Cortex of kidney (tissue), 1 donor: ENCODE measurements around the gene SKP1.
"Not testable (repeated sequence)": the region's sequence is repeated elsewhere in the genome, so short reads cannot be mapped to it uniquely, and the experiment has no call there.

Experiments
- DNase-seq: peaks from one replicate; lab custom pipeline; 2025; lab: John Stamatoyannopoulos, UW

Gene SKP1

DNA sequence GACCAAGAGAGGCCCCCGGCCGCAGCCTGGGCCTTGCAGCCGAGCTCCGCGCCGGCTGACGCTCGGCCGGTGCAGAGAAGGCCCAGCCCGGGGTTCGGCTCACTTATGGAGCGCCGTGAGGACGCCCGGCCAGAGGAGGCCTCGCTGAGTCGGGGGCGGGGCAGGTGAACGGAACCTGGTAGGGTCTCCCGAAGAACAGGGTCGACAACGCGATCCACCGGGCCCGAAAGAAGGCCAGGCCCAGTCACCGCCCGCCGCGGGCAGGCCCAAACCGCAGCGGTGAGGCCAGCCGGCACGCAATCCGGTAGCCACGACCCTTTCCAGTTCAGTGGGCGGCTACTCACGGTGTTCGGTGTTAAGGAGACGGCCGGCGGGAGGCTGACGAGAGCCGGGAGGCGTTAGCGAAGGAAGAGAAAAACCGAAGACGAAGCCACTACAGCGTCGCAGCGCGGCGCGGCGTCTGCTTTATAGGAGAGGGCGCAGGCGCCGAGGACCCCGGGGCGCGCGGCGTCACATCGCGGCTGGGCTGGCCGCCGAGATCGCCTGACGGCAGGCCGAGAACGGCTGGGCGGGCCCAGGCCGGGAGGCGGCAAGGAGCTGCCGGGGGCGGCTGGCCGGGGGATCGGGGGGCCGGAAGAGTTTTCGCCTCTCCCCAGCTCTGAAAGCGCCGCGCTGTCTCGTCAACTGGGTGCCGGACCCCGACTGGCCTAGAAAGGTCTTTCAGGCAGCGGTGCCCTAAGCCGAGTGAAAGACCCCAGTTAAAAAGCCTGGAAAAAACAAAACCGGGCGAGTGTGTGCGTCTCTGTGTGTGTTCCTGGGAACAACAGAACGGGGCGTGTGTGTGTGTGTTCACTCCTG, at the start of gene SKP1:
Gene SKP1, minus strand, starts transcription at position 440 of the 858 bp plus-strand sequence. CDS start 2,928 bp downstream, outside the sequence.
- DNase-seq: peak; percentile 39

DNA sequence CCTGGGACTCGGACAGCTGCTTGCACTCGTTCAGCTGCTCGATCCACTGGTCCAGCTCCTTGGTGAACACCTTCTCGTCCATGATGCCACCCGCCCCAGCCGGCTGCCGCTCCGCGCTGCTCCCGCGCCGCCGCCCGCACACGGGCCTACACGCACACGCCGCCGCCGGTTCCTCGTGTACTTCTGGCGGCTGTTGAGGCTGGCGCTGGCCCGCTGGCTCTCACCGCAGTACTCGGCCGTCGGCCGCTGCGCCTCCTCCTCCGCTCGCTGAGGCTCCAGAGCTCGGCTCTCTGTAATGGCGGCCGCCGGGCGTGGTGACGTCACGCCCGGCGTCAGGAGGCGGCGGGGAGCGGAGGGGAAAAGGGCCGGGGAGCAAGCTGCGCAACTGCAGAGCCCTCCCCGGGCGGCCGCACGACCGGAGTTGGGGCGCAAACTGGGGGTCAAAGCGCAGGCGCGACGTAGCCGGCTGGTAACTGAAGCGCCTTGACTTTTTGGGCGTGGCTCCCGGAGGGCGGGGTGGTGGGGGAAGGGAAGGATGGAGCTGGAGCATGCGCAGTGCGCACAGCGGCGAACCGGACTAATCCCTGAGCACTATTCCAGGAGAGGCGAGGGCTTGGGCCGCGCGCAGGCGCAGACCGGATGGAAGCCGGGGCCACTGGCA, 49.2 kb upstream of the SKP1 start, which contains the start of gene PPP2CA:
Gene PPP2CA, minus strand, starts transcription at position 294 of the 661 bp plus-strand sequence. Its CDS starts 212 bp downstream, at position 82.
- peak; percentile 88 for DNase-seq

DNA sequence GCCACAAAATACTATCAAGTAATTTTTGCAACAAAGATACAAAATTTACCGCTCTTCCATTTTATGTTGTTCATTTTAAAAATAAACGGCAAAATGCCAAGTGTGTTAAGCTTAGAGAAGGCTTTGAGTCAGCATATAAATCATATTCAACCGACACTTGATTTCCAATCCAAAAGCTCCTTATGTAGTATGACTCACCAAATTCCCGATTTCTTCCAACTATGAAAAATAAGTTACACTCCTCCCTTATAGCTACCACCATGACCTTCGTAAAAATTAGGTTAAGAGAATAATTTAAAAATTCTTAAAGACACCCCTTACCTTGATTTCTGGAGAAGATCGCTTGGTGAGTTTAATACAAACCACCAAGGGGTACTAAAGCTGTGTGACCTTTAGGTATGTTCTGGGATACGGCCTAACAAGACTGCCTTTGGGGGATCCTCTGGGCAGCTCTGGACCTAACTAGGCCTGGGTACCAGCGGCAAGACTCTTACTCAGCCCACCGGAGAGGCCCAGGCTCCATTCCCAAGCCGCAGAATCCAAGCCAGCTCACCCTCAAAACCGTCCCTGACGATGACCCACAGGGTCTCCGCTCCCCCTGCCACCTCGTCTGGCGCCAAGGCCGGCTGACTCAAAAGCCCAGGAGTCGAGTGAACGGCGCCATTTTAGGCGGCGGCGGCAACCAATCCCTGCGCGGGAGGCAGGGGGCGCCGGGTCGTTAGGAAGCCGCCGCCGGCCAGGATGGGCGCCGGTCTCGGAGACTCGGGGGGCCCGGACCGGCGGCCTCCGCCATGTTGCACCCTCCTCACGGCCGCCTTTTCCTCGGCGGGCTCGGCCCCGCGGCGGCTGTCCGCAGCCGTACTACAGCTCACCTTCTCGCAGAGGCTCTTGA, 48.4 kb upstream of the SKP1 start:
- DNase-seq: no peak

DNA sequence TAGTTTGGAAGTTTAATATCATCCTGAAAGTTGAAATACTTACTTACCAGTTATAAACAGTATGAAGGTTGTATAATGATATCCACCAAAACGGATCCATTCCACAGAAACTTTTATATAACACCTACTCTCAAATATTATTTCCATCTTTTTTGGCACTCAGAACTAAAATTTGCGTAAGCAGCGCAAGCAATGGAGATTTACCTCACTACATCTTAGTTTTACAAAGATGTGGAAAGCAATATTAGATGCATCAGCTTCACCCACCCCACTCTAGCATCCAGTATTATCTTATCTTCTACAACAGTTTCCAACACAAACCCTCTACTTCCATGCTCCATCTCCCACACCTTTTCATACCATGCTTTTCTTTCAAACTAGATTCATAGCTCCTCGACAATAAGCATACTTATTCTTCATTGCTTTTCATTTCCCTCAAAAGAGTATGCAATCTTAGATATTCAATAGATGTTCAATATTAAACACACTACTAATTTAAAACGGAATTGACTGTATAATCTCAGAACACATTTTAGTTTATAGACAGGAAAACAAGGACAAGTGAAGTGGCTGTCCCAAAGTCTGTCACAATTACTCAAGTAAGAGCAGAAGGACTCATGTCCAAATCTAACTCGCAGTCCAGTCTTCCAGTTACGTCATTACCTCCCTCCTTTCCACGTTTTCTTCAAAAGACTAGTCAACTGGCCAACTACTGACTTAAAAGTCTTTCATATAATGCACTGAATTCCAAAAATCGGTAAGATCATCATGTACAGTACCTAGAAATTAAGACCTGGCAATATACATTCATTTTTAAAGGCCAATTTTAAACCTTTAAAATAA, 46.9 kb upstream of the SKP1 start:
- no peak for DNase-seq

DNA sequence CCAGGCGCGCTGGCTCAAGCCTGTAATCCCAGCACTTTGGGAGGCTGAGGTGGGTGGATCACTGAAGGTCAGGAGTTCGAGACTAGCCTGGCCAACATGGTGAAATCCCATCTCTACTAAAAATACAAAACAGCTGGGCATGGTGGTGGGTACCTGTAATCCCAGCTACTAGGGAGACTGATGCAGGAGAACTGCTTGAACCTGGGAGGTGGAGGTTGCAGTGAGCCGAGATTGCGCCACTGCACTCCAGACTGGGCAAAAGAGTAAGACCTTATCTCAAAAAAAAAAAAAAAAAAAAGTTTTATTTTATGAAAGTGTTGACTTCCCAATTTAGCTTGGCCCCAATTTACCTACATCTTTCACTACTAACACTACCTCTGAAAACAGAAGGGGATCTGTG, 44.9 kb upstream of the SKP1 start:
- DNase-seq: not testable (repeated sequence)

DNA sequence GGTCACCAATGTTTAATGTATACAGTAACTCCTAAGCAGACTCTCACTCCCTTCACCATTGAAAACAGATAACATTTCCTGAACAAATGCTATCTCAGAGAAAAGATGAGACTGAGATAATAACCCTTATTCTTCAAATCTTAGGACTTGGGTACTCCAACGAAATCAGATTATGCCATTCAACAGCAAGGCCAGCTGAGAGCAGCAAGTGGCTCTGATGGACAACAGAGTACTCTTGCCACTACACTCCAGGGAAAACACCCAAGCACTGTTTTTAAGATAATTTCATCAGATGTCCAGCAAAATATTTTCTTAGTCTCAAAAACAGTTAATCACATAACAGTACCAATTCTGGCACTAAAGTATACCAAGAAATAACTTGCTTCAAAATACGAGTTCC, 39.0 kb upstream of the SKP1 start:
- DNase-seq: no peak

DNA sequence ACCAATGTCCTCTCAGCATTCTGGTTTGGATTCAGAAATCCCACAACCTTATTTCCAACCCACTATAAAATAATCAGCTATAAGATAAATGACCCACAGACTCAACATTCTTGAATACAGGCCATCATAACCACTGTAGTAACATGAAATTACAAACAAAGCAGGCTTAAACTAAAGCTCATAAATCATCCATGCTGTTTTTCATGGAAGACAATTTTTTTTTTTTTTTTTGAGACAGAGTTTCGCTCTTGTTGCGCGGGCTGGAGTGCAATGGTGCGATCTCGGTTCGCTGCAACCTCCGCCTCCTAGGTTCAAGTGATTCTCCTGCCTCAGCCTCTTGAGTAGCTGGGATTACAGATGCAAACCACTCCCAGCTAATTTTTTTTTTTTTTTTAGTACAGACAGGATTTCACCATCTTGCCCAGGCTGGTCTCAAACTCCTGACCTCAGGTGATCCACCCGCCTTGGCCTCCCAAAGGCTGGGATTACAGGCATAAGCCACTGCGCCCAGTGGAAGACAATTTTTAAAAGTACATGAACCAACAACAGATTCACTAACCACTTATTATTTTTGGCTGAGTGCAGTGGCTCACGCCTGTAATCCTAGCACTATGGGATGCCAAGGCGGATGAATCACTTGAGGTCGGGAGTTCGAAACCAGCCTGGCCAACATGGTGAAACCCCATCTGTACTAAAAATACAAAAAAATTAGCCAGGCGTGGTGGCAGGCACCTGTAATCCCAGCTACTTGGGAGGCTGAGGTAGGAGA, 34.7 kb upstream of the SKP1 start:
- DNase-seq: not testable (repeated sequence)

DNA sequence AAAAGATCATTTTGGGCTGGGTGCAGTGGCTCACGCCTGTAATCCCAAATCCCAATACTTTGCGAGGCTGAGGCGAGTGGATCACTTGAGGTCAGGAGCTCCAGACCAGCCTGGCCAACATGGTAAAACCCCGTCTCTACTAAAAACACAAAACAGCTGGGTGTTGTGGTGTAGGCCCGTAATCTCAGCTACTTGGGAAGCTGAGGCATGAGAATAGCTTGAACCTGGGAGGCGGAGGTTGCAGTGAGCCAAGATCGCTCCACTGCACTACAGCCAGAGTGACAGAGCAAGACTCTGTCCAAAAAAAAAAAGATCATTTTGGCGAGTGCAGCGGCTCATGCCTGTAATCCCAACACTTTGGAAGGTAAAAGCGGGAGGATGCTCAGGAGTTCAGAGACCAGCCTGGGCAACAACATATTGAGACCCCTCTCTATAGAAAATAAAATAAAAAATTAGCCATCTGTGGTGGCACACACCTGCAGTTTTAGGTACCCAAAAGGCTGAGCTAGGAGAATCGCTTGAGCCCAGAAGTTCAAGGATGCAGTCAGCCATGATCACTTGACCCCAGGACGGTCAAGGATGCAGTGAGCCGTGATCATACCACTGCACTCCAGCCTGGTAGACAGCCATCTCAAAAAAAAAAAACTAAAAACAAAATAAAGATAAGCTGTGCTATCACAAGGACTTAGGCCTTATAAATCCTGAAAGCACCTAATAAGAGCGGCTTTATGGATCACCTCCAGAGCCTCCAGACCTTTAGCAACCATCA, 32.9 kb upstream of the SKP1 start:
- no peak for DNase-seq

DNA sequence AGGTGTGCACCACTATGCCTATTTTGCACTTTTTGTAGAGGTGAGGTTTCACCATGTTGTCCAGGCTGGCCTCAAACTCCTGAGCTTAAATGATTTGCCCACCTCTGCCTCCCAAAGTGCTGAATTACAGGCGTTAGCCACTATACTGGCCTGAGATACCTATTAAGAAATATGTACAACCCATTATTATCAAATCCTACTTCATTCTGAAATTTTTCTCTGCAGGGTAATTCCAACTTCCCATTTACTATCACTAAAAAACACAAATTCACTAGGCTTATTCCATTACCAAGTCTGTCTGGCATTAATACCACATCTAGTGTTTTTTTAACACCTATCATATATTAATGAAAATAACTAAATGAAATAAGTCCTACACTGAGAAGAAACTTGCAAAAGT, 30.9 kb upstream of the SKP1 start:
- DNase-seq: no peak

DNA sequence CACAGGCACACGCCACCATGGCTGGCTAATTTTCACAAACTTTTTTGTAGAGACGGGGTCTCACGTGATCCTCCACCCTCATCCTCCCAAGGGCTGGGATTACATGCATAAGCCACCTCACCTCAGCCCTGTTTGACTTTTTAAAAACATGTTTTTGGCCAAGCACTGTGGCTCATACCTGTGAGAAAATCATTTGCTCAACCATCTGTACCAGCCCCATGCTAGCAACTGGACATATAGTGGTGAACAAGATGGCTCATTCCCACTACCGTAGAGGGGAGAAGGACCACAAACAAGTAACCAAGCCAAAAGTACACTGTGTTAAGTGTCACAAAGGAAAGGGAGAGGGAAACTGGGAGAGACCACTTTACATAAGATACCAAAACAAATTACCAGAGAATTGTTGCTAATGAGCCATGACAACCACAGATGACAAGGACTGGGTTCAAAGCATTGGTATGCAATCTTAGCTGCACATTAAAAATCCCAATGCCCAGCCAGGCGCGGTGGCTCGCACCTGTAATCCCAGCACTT, 29.9 kb upstream of the SKP1 start:
- no peak for DNase-seq

DNA sequence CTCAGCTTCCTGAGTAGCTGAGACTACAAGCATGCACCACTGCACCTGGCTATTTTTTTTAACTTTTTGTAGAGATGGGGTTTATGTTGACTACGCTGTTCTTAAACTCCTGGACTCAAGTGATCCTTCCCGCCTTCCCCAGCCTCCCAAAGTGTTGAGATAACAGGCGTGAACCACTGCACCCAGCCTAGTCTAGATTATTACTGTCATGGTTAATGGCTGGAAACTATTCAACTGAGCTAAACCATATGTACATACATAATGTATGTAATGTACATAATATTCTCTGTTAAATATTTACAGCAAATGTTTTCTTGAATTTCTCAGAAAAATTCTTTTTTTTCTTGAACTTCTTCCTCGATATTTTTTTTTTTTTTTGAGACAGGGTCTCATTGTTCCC, 27.8 kb upstream of the SKP1 start:
- no peak for DNase-seq

DNA sequence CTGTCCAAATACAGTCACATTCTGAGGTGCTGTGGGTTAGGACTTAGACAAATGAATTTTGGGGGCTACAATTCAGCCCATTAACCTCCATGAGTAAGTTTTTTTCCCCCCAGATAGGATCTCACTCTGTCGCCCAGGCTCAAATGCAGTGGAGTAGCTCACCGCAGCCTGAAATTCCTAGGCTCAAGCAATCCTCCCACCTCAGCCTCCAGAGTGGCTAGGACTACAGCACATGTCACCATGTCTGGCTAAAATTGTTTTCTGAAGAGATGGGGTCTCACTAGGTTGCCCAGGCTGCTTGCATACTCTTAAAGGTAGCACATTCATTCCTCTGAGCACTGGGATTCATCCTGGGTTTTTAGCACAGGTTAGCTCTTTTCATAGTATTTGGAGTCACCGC, 26.9 kb upstream of the SKP1 start:
- DNase-seq: no peak

DNA sequence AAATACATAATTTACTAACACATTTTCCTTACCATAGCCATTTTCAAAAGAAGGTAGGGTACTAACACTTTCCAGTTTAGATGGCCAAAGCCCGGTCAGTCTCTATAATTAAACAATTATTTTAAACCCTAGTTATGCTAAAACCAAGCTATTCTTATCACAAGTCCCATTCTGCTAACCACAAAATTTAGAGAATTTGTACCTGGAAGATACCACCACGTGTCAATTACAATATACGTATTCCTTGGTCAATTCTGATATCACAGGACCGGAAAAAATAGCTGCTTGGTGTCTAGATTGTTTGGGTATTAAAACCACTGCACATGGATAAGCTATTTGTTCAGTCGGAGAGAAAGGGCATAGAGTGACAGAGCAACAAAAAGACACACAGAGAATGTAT, 18.9 kb upstream of the SKP1 start:
- DNase-seq: no peak

DNA sequence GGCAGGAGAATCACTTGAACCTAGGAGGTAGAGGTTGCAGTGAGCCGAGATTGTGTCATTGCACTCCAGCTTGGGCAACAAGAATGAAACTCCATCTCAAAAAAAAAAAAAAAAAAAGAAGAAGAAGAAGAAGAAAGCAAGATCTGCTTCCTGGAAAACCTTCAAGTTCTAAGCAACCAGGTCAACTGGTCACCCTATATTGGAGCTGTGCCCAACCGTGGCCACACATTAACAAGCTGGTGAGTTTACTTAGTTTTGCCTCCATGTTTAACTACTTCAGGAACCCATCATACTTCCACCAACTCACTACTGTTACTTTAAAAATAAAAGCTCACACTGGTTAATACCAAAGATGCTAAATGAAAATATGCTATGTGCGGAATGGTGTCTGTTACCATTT, 12.3 kb upstream of the SKP1 start:
- DNase-seq: no peak

DNA sequence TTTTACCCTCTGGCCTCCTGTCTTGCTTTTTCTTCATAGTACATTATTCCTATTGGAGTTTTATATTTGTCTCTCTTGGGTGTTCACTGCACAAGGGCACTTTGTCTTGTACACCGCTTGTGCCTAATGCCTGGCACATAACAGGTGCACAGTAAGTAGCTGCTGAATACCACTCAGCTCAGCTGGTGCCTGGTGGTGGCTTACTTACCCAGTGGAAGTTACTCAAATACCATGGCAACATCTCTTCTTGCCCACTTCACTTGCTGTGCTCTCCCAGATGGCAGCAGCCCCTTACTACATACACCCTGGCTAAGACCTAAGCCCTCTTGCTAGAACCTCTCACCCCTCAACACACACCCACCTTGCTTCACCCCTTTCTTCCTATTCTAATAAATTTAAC, 11.3 kb upstream of the SKP1 start:
- no peak for DNase-seq

DNA sequence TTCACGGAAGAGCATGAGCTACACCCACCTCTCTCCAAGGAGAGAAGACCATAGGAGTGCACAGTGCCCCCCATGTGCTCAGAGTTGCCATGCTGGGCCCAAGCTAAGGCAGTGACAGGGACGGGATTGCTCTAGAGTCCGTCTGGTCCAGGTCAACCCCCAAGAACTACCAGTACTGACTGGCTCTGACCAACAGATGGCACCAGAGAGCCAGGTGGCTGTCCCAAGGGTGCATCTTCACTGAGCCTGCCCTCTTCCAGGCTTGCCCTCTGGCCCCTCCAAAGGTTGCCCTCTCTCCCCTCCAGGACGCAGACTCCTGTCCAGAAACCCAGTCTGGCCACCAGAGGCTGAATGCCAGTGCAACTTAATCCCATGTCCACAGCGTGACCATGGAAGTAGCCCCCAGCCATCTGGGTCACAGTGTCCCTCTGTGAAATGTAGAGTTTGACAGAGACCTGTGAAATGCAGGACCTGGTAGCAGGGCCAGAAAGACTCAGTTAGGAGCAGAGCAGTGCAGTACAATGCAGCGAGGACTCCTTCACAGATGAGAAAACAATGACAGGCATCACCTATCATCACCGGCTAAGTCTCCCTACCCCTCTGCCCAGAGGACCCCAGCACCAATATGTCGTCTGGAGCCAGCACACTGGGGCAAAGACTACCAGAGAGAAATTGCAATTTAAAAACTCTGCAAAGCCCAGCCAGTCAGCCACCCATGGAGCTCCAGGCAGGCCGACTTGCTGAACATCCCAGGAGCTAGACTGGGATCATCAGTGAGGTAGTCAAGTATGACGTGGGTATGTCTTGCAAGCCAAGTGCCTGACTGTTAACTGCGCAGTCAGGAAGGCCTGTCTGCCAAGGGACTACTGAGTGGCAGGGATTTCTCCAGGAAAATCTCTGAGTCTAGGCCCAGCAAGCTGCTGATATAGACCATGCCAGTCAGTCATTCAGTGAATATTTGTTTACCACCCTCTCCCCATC, 7.7 kb upstream of the SKP1 start:
- no peak for DNase-seq

DNA sequence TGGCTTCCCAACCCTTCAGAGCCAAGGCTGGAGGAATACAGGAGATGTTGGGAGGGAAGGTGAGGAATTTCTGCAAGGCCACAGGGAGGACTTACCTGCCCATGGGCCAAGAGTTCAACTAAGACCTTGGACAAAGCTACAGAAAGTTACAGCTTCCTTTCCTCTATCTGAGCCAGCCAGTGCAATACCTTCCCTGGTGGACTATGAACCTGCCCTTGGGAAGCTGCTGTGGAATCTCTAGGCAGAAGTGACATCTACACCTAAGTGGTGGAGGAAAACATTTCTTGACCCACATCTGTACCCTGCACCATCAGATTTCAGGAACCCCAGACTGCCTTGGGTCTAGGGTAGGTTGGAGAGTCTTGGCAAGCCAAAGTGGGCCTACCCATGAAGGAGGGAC, 6.7 kb upstream of the SKP1 start:
- no peak for DNase-seq

DNA sequence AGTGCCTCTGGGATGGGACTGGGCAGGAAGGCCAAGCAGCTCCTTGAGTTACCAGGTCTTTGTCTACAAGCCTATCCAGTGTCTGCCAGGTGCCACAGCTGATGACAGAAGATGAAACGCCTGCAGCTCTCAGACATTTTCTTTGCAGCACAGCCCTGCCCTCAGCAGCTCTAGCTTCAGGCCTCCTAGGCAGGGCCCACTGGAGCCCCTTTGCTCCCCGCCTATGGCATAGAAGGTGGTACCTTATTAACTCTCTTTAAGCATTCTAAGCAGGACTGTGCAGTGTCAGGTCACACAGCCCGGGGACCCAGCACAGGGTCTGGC, 1.3 kb upstream of the SKP1 start:
- no peak for DNase-seq
